Measurements from ENCODE around the gene HOMEZ. TPM values are rescaled to one million over a fixed set of nuclear protein-coding genes. Genes with fewer than 3 reads are reported as not detected.

Gene HOMEZ
- total RNA-seq, 2 experiments from 2014 or later, result 10.9 to 11.8 TPM

Other genes with a start within 250 kb of the HOMEZ start
- gene PSMB11, start 243.9 kb downstream of the HOMEZ start, total RNA-seq, result not detected
- gene CDH24, start 228.6 kb downstream of the HOMEZ start, total RNA-seq, result under 1 TPM; 0.69 to 0.72 TPM
- gene ACIN1, start 191.0 kb downstream of the HOMEZ start, total RNA-seq, result 100 to 1,000 TPM; 132 to 139 TPM
- 10 to 100 TPM; 49.2 to 51.1 TPM for gene C14orf119, start 190.6 kb downstream of the HOMEZ start, total RNA-seq
- not detected for gene CIROP, start 181.1 kb downstream of the HOMEZ start, total RNA-seq
- gene CEBPE, start 166.9 kb downstream of the HOMEZ start, total RNA-seq, result under 1 TPM; 0.27 to 0.34 TPM
- gene SLC7A8, start 102.5 kb downstream of the HOMEZ start, total RNA-seq, result 1 to 10 TPM; 1.5 to 1.9 TPM
- gene RNF212B, start 48.2 kb downstream of the HOMEZ start, total RNA-seq, result not detected
- 10 to 100 TPM; 43.9 to 47.9 TPM for gene PPP1R3E, start 16.7 kb upstream of the HOMEZ start, total RNA-seq
- gene BCL2L2, start 20.7 kb upstream of the HOMEZ start, total RNA-seq, result 1 to 10 TPM; 1.1 to 1.3 TPM
- 100 to 1,000 TPM; 258 to 260 TPM for gene PABPN1, start 35.3 kb upstream of the HOMEZ start, total RNA-seq
- gene SLC22A17, start 66.8 kb upstream of the HOMEZ start, total RNA-seq, result 1 to 10 TPM; 2.3 TPM
- not detected for gene EFS, start 79.0 kb upstream of the HOMEZ start, total RNA-seq
- not detected for gene IL25, start 86.7 kb upstream of the HOMEZ start, total RNA-seq
- not detected for gene CMTM5, start 90.9 kb upstream of the HOMEZ start, total RNA-seq
- not detected for gene MYH6, start 122.1 kb upstream of the HOMEZ start, total RNA-seq
- not detected for gene MYH7, start 149.5 kb upstream of the HOMEZ start, total RNA-seq
- gene NGDN, start 183.6 kb upstream of the HOMEZ start, total RNA-seq, result 10 to 100 TPM; 50.9 to 57.4 TPM